Right cardiac atrium (tissue), 5 donors: ENCODE data around the gene SCGN. TPM values are rescaled to one million over a fixed set of nuclear protein-coding genes. Genes with fewer than 3 reads are reported as not detected.
A peak's percentile ranks its signal among the peaks of the same experiment; 100 is the strongest.

ENCODE experiments used
- ATAC-seq, 2 donors: fragments of 200-7000 bp; cut with Tn5 transposase; one replicate each; pipeline versions ENCODE4 v1.8.0 to v1.9.1; 2020; ENCODE audit warnings: moderate library complexity in 2 of 2, mild to moderate bottlenecking in 1 of 2
- DNase-seq, 3 donors: peaks; one replicate each; pipeline ENCODE4 v3.0.0-alpha.2; 2020
- H3K27ac ChIP-seq: one replicate; pipeline ENCODE4 v1.5.1; 2013; ENCODE audit warnings: mild to moderate bottlenecking, low read length, control low read depth, moderate library complexity
- H3K27me3 ChIP-seq: one replicate; pipeline ENCODE4 v1.6.1; 2013; ENCODE audit not compliant: control insufficient read depth, insufficient read depth
- H3K4me1 ChIP-seq: one replicate; pipeline ENCODE4 v1.6.1; 2013; ENCODE audit warnings: low read length; ENCODE audit not compliant: control insufficient read depth, insufficient read depth
- H3K4me3 ChIP-seq: one replicate; pipeline ENCODE4 v1.5.1; 2013; ENCODE audit warnings: low read length, control low read depth
- H3K9me3 ChIP-seq: one replicate; pipeline ENCODE4 v1.6.1; 2013; ENCODE audit warnings: low read length; ENCODE audit not compliant: control insufficient read depth
- WGBS: extraction: QIAGEN DNeasy Blood & Tissue Kit; methylation state at CpG from one replicate; pipeline ENCODE4 v1.1.7; 2013; 5-methylcytosine and 5-hydroxymethylcytosine counted together
- intact Hi-C, 4 donors: fragments of 100-400 bp; cut with DNase I; formaldehyde crosslinking; loops; one replicate each; pipeline versions ENCODE4 v1.11.0 to v1.14.0; 2022 to 2023
- polyA plus RNA-seq: library from polyadenylated mRNA; stranded (reverse); fragments of 200-250 nt; gene quantifications from one replicate; pipeline ENCODE4 v1.2.3, GENCODE V29; 2013
- total RNA-seq, 4 donors: library from RNA; stranded (reverse); fragmentation: NEBNext Ultra II Directional; extraction: Animal tissue kit (Norgen Biotek cat#: 25700); gene quantifications; one replicate each; pipeline ENCODE4 v1.2.1, GENCODE V29; 2021
- donor health status: healthy with polysubstance abuse.
- donor health status: DM: no; HTN: yes; CAD: no.
- donor health status: DM: no; HTN: no; CAD: no.
- donor health status: DM: no; HTN: yes; CAD: no; lungs with severe emphysema.
- donor health status: DM: yes; HTN: yes; CAD: no.

Gene SCGN
- total and polyA plus RNA-seq, 5 donors = 3.2 to 8.9 (median 4.9) TPM

- no peak for DNase-seq
- no peaks in the 10 kb centered on the region for H3K27me3 ChIP-seq
- WGBS = 64% methylated on average over 3 of the region's 3 CpGs
- H3K4me3 ChIP-seq = no peak overlapping the region
- H3K27ac ChIP-seq = no peak overlapping the region
- H3K9me3 ChIP-seq = no peaks in the 10 kb centered on the region
- ATAC-seq = no peak
- H3K4me1 ChIP-seq = no peaks in the 10 kb centered on the region
- intact Hi-C loops = no loop called here
Measured at GRCh38 chr6:25704001-25704400, 52.0 kb downstream of the SCGN start.

DNA sequence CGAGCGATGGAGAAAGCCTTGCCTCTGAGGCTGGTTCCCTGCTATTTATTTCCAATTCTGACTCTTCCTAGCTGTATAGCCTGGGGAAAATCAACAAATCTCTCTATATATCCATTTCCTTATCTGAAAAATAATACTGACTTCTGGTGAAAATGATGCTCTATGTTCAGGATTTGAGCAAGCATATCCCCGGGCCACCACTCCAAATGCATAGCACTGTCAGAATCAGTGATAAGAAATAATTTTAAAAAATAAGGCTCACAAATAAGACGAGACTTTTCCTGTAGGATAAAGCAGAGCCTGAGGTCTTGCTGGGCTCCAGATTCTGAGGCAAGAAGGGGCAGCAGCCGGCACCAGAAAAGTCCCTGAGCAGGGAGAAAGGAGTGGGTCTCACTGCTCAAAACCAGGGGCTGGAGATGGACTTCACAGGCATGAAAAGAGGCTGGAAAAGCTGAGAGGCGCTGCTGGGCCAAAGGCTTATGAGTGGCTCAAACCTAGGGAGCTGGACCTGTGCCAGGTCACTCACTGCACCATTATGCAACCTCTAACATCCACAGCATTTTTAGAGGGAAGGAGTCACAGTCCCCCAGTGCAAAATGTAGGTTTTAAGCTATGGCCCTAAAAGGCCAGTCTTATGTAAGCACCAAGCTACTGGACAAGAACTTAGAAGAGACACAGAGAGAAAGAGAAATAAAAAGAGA lies 54.4 kb downstream of the SCGN start:
- no peak for ATAC-seq
- 71% methylated on average over 6 of the region's 6 CpGs for WGBS
- peak; percentile 42 to 65 (median 43) for DNase-seq
- Histone ChIP-seq H3K4me3 (no peak overlapping the region), H3K4me1 (no peaks in the 10 kb centered on the region), H3K9me3 (no peaks in the 10 kb centered on the region), H3K27me3 (no peaks in the 10 kb centered on the region), H3K27ac (no peak overlapping the region)
- intact Hi-C loops = no loop called here

DNA sequence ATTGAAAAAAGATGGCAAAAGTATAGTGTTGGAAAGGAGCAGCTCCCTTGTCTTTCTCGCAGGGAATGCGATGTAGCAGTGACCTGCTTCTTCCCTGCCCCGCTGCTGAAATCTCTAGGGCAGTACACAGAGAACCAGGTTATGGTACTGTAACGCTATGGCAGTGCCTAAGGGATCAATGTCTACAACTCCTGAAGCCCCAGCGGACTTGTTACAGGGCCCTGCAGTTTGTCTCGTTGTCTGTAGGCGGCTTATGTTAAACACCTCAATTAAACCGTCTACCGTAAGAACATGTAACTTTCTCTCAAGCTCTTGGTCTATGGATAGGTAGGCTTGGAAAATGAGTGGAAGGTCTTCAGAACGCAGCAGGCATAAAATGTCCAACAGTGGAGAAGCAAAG lies 57.7 kb downstream of the SCGN start:
- WGBS = 90% methylated on average over 10 of the region's 10 CpGs
- no peaks in the 10 kb centered on the region for H3K9me3 ChIP-seq
- H3K27ac ChIP-seq = no peak overlapping the region
- no peaks in the 10 kb centered on the region for H3K4me1 ChIP-seq
- H3K27me3 ChIP-seq = no peaks in the 10 kb centered on the region
- H3K4me3 ChIP-seq = no peak overlapping the region
- no peak for DNase-seq
- ATAC-seq = no peak
- intact Hi-C loops = loop anchor here in 1 of 4 donors (5.0 kb wide), 1 partner anchor 487 kb away; no protein-coding TSS in a partner anchor

DNA sequence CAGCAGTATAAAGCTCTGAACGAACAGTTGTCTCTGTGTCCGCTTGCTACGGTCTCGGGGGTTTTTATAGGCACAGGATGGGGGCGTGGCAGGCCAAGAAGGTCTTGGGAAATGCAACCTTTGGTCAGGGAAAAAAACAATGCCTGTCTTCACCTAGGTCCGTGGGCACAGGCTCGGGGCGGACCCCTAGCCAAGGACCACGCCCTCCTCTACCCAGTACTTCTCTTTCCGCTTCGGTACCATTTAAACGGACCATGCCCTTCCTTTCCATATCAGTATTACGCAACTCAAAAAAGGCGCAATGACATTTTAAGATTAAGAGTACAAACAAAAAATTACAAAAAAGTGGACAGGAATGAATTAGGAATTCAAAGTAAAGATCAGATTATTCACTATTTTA lies 58.3 kb downstream of the SCGN start:
- Histone ChIP-seq H3K4me3 (no peak overlapping the region), H3K27me3 (no peaks in the 10 kb centered on the region), H3K4me1 (no peaks in the 10 kb centered on the region), H3K9me3 (no peaks in the 10 kb centered on the region), H3K27ac (no peak overlapping the region)
- ATAC-seq (no peak), DNase-seq (no peak)
- intact Hi-C loops = loop anchor here in 1 of 4 donors (5.0 kb wide), 1 partner anchor 488 kb away; no protein-coding TSS in a partner anchor
- 79% methylated on average over 14 of the region's 14 CpGs for WGBS

GRCh38 chr6:25713824-25714223 lies 61.8 kb downstream of the SCGN start:
- Histone ChIP-seq H3K4me3 (no peak overlapping the region), H3K9me3 (no peaks in the 10 kb centered on the region), H3K4me1 (no peaks in the 10 kb centered on the region), H3K27me3 (no peaks in the 10 kb centered on the region), H3K27ac (no peak overlapping the region)
- intact Hi-C loops = loop anchor here in 1 of 4 donors (5.0 kb wide), 1 partner anchor 492 kb away; no protein-coding TSS in a partner anchor
- WGBS = 47% methylated on average over 1 of the region's 1 CpG
- DNase-seq (no peak), ATAC-seq (no peak)

GRCh38 chr6:25714765-25715164 lies 62.8 kb downstream of the SCGN start:
- ATAC-seq (peak in 1 of 2 donors; percentile 83), DNase-seq (no peak)
- Histone ChIP-seq H3K27ac (no peak overlapping the region), H3K4me1 (no peaks in the 10 kb centered on the region), H3K27me3 (no peaks in the 10 kb centered on the region), H3K4me3 (no peak overlapping the region), H3K9me3 (no peaks in the 10 kb centered on the region)
- intact Hi-C loops = loop anchor here in 2 of 4 donors (5.0 kb wide), 2 partner anchors 482 to 492 kb away; no protein-coding TSS in a partner anchor
- WGBS = 49% methylated on average over 3 of the region's 3 CpGs

DNA sequence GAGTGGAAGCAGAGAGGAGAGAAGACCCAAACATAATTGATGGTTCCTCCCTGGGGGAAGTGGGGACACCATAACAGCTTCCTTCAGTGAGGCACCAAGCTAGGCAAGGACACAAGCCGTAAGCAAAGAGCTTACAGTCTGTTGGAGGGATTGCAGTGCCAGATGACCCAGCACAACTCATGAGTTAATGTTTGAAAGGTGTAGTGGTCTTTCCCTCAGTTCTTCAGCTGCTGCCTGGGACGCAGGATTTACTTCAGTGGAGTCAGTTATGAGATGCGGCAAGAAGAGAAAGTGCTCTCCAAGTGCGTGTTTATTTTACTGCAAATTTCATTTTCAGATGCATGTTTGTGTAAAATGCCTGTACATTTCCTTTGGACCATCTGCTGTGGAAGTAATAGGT lies 63.8 kb downstream of the SCGN start:
- ATAC-seq (no peak), DNase-seq (no peak)
- Histone ChIP-seq H3K4me3 (no peak overlapping the region), H3K9me3 (no peaks in the 10 kb centered on the region), H3K27ac (no peak overlapping the region), H3K27me3 (no peaks in the 10 kb centered on the region), H3K4me1 (no peaks in the 10 kb centered on the region)
- intact Hi-C loops = loop anchor here in 2 of 4 donors (5.0 kb wide), 2 partner anchors 483 to 493 kb away; no protein-coding TSS in a partner anchor
- WGBS = 89% methylated on average over 4 of the region's 4 CpGs

- WGBS = 35% methylated on average over 6 of the region's 6 CpGs
- Histone ChIP-seq H3K27ac (no peak overlapping the region), H3K4me1 (no peaks in the 10 kb centered on the region), H3K4me3 (no peak overlapping the region), H3K27me3 (no peaks in the 10 kb centered on the region), H3K9me3 (no peaks in the 10 kb centered on the region)
- DNase-seq (no peak), ATAC-seq (no peak)
- intact Hi-C loops = loop anchor here in 2 of 4 donors (5.0 kb wide), 2 partner anchors 486 to 496 kb away; no protein-coding TSS in a partner anchor
Measured at GRCh38 chr6:25717866-25718740, 66.1 kb downstream of the SCGN start.

GRCh38 chr6:25726122-25726911 lies 74.3 kb downstream of the SCGN start:
- no peak for DNase-seq
- Histone ChIP-seq H3K27me3 (no peaks in the 10 kb centered on the region), H3K4me1 (no peaks in the 10 kb centered on the region), H3K4me3 (no peak overlapping the region), H3K27ac (no peak overlapping the region), H3K9me3 (no peaks in the 10 kb centered on the region)
- WGBS = 93% methylated on average over 37 of the region's 37 CpGs
- intact Hi-C loops = no loop called here
- ATAC-seq = no peak

GRCh38 chr6:25727028-25727427 lies 75.0 kb downstream of the SCGN start:
- H3K9me3 ChIP-seq = no peaks in the 10 kb centered on the region
- no peaks in the 10 kb centered on the region for H3K27me3 ChIP-seq
- H3K27ac ChIP-seq = no peak overlapping the region
- no peaks in the 10 kb centered on the region for H3K4me1 ChIP-seq
- intact Hi-C loops = no loop called here
- 90% methylated on average over 14 of the region's 14 CpGs for WGBS
- DNase-seq (no peak), ATAC-seq (no peak)
- no peak overlapping the region for H3K4me3 ChIP-seq
